T47D (cell line): ENCODE data around the gene SLC12A3.

ENCODE experiments used
- DNase-seq, 2 experiments: peaks; one replicate each; pipeline versions ENCODE4 v3.0.0 to v3.0.0-alpha.2; 2011 to 2012; ENCODE audit warnings: low read depth in 1 of 2, low spot score in 1 of 2
- JUND ChIP-seq: IDR thresholded peaks from 2 replicates; pipeline ENCODE4 v1.6.1; 2012; ENCODE audit warnings: low read depth
- in situ Hi-C: cut with HindIII; loops from 2 replicates; pipeline ENCODE4 v1.10.0; 2016; ENCODE audit warnings: low sequenced_read_pairs, low pct_unique_long_range_greater_than_20kb

The SLC12A3 gene

GRCh38 chr16:56851671-56852400, 13.2 kb upstream of the SLC12A3 start:
- peak in 1 of 2 experiments; percentile 15 for DNase-seq
- no peak for TF ChIP-seq JUND
- in situ Hi-C loops, result no loop called here

- TF ChIP-seq JUND, result no peak
- no peak for DNase-seq
- in situ Hi-C loops, result no loop called here
These were observed 12.6 kb upstream of the SLC12A3 start for GRCh38 chr16:56852401-56852730.

GRCh38 chr16:56852968-56853367, 12.0 kb upstream of the SLC12A3 start:
- no peak for TF ChIP-seq JUND
- in situ Hi-C loops, result no loop called here
- DNase-seq, result no peak

DNA sequence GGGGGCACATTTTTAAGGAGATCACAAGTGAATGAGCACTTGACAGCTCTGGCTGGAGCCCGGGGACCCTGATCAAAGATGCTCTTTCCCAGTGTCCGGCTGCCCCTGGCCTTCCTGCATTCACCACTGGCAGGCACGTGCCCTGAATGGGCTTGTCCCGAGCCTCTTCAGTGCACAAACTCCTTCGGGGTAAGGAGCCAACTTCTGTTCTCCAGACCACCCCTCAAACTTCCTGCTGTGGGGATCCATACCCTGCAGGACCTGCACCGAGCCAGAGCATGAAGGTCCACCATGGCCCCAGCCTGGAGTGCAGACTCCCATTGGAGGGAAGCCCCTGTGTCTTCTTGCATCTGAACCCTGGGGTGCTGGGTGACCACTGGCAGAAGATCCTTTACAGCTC, 9.8 kb upstream of the SLC12A3 start:
- DNase-seq, result no peak
- in situ Hi-C loops, result no loop called here
- no peak for TF ChIP-seq JUND

- DNase-seq, result no peak
- in situ Hi-C loops, result no loop called here
- no peak for TF ChIP-seq JUND
These were observed 9.1 kb upstream of the SLC12A3 start for GRCh38 chr16:56855946-56856345.

DNA sequence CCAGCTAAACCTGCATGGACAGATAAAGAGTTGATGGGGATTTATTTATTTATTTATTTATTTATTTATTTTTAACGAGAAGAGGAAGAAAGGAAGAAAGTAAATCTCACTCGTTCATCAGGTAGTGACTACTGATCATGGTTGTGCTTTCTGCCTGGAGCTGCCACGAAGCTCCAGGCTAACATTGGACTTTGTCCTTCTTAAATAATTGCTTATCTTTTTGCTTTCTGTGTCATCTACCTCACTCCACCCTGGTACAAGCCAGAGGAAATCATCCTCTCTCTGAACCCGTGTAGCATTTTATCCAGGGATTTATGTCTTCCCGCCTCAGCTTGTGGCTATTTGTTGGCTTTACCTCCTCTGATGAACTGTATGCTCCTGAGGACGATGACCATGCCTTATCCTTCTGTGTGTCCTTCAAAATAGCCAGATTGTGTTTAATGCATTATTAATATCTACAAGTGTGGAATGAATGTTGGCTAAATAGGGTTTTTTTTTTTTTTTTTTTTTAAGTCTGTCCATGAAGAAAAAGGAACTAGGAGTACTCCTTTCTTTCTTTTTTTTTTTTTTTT, 8.0 kb upstream of the SLC12A3 start:
- in situ Hi-C loops, result no loop called here
- TF ChIP-seq JUND, result no peak

DNA sequence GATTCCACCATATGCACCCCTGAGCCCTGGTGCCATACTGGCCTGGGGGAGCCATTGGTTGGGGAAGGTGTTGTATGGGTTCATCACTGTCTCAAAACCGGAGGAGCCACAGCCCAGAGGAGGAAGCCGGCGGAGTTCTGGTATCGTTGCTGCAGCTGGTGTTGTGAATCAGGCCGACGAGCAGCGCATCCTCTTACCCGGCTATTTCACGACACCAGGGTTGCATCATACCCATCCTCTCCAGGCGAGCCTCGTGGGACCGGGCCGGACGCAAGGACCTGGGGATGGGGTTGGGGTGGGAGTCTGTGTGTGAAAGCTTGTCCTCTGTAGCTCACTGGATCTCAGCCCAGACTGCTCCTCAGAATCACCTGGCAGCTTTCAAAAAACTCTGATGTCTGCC, 6.6 kb upstream of the SLC12A3 start:
- in situ Hi-C loops, result no loop called here
- DNase-seq, result no peak
- TF ChIP-seq JUND, result no peak

More for the DNA sequence above, 8.0 kb upstream of the SLC12A3 start:
- no peak for DNase-seq

GRCh38 chr16:56859636-56860035, 5.4 kb upstream of the SLC12A3 start:
- in situ Hi-C loops, result no loop called here
- TF ChIP-seq JUND, result no peak
- no peak for DNase-seq

GRCh38 chr16:56860226-56861020, 4.6 kb upstream of the SLC12A3 start:
- no peak for DNase-seq
- in situ Hi-C loops, result no loop called here
- TF ChIP-seq JUND, result no peak

GRCh38 chr16:56861092-56861610, 3.9 kb upstream of the SLC12A3 start:
- TF ChIP-seq JUND, result no peak
- DNase-seq, result peak in 1 of 2 experiments; percentile 50
- in situ Hi-C loops, result no loop called here

DNA sequence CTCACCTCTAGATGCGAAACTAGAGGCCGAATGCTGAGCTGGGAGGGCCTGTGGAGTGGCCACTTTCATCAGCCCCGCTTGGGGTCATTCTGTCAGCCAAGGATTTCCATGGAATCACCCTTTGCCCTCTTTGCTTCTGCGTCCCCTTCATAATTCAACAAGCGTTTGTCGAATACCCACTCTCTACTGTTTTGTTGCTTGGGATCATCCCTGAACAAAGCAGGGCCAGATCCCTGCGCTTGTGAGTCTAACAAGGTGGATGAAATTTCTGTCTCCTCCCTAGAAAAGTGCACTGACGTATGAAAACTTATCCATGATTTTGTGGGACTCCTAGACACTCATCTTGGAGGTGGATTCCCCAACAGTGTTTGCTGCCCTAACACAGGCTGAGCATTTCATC, 3.3 kb upstream of the SLC12A3 start:
- TF ChIP-seq JUND, result no peak
- DNase-seq, result no peak
- in situ Hi-C loops, result no loop called here

DNA sequence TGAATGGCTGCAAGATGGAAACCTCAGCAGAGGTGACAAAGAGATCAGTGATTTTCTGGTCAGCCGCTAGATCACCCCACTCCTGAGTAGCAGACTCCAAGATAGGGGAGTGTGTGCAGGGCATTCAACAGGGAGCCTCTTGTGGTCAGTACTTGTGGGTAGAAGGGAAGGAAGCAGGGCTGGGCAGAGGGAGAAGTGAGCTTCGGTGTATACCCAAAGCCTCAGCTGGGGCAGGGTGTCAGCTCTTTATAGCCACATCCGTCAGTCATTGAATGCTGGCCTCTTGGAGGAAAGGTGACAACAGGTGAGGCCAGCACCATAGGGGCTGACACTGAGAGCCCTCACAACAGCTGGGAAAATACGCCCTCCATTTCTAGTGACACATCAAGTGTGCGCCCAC, 2.2 kb upstream of the SLC12A3 start:
- TF ChIP-seq JUND, result no peak
- in situ Hi-C loops, result no loop called here
- no peak for DNase-seq

- in situ Hi-C loops, result no loop called here
- no peak for TF ChIP-seq JUND
- DNase-seq, result no peak
These were observed 521 bp downstream of the SLC12A3 start for GRCh38 chr16:56865394-56866062.
